Measurements from ENCODE around the gene COG2.
"Not testable (repeated sequence)": the region's sequence is repeated elsewhere in the genome, so short reads cannot be mapped to it uniquely, and the experiment has no call there.

Gene COG2

GRCh38 chr1:230642263-230642959 is at the start of gene COG2:
TSS of gene COG2 (plus strand) at chr1:230642481. CDS start at chr1:230642607, 126 bp downstream.
- DNase-seq, result peak; percentile 93 to 100 (median 96)

- DNase-seq, result no peak
These were observed 49.4 kb upstream of the COG2 start for GRCh38 chr1:230592848-230593414.

- DNase-seq, result no peak
These were observed 48.0 kb upstream of the COG2 start for GRCh38 chr1:230594214-230594773.

- no peak for DNase-seq
These were observed 47.1 kb upstream of the COG2 start for GRCh38 chr1:230595181-230595580.

GRCh38 chr1:230596306-230596705 is 46.0 kb upstream of the COG2 start:
- no peak for DNase-seq

- DNase-seq, result no peak
These were observed 43.5 kb upstream of the COG2 start for GRCh38 chr1:230598745-230599144.

GRCh38 chr1:230599926-230600656 is 42.2 kb upstream of the COG2 start:
- no peak for DNase-seq

GRCh38 chr1:230600657-230601400 is 41.5 kb upstream of the COG2 start:
- DNase-seq, result not testable (repeated sequence)

GRCh38 chr1:230609208-230609607 is 33.1 kb upstream of the COG2 start:
- DNase-seq, result no peak

GRCh38 chr1:230610589-230610988 is 31.7 kb upstream of the COG2 start:
- no peak for DNase-seq

- no peak for DNase-seq
These were observed 31.0 kb upstream of the COG2 start for GRCh38 chr1:230611128-230611877.

- DNase-seq, result no peak
These were observed 30.4 kb upstream of the COG2 start for GRCh38 chr1:230611878-230612235.

- no peak for DNase-seq
These were observed 29.6 kb upstream of the COG2 start for GRCh38 chr1:230612651-230613050.

GRCh38 chr1:230614121-230614520 is 28.2 kb upstream of the COG2 start:
- no peak for DNase-seq

- no peak for DNase-seq
These were observed 23.7 kb upstream of the COG2 start for GRCh38 chr1:230618537-230618936.

GRCh38 chr1:230620649-230621323 is 21.5 kb upstream of the COG2 start:
- no peak for DNase-seq

GRCh38 chr1:230621324-230622030 is 20.8 kb upstream of the COG2 start:
- DNase-seq, result no peak

GRCh38 chr1:230622151-230622550 is 20.1 kb upstream of the COG2 start:
- DNase-seq, result no peak

- DNase-seq, result no peak
These were observed 18.1 kb upstream of the COG2 start for GRCh38 chr1:230624097-230624713.

- DNase-seq, result no peak
These were observed 16.0 kb upstream of the COG2 start for GRCh38 chr1:230626232-230626631.

GRCh38 chr1:230627767-230628166 is 14.5 kb upstream of the COG2 start:
- no peak for DNase-seq
